HL-60/S4 treated with phorbol 12-myristate 13-acetate at 8.2 ng/mL for 4 days and 3 days (cell line): ENCODE data around the gene KCNQ5.

Source experiments
- in situ Hi-C: fragments of 300-500 bp; cut with MboI; formaldehyde crosslinking; loops from 2 replicates; pipeline ENCODE4 v1.15.0; 2022; ENCODE audit warnings: low sequenced_read_pairs

Gene KCNQ5

GRCh38 chr6:72639920-72640614 is 18.2 kb downstream of the KCNQ5 start:
- in situ Hi-C loops: no loop called here

- in situ Hi-C loops: no loop called here
Measured at GRCh38 chr6:72640615-72640930, 18.7 kb downstream of the KCNQ5 start.

GRCh38 chr6:72642435-72642834 is 20.6 kb downstream of the KCNQ5 start:
- in situ Hi-C loops: no loop called here

- in situ Hi-C loops: no loop called here
Measured at GRCh38 chr6:72643214-72643613, 21.4 kb downstream of the KCNQ5 start.

GRCh38 chr6:72646604-72647485 is 25.0 kb downstream of the KCNQ5 start:
- in situ Hi-C loops: no loop called here

GRCh38 chr6:72647489-72647888 is 25.6 kb downstream of the KCNQ5 start:
- in situ Hi-C loops: no loop called here

- in situ Hi-C loops: no loop called here
Measured at GRCh38 chr6:72649032-72649984, 27.4 kb downstream of the KCNQ5 start.

- in situ Hi-C loops: no loop called here
Measured at GRCh38 chr6:72650081-72650745, 28.3 kb downstream of the KCNQ5 start.

GRCh38 chr6:72651174-72651573 is 29.3 kb downstream of the KCNQ5 start:
- in situ Hi-C loops: no loop called here

GRCh38 chr6:72651967-72652956 is 30.4 kb downstream of the KCNQ5 start:
- in situ Hi-C loops: no loop called here

GRCh38 chr6:72653026-72653425 is 31.2 kb downstream of the KCNQ5 start:
- in situ Hi-C loops: no loop called here

GRCh38 chr6:72654071-72654621 is 32.3 kb downstream of the KCNQ5 start:
- in situ Hi-C loops: no loop called here

GRCh38 chr6:72657407-72658197 is 35.7 kb downstream of the KCNQ5 start:
- in situ Hi-C loops: no loop called here

GRCh38 chr6:72659754-72660153 is 37.9 kb downstream of the KCNQ5 start:
- in situ Hi-C loops: no loop called here

- in situ Hi-C loops: no loop called here
Measured at GRCh38 chr6:72661411-72661810, 39.5 kb downstream of the KCNQ5 start.

GRCh38 chr6:72665599-72665998 is 43.7 kb downstream of the KCNQ5 start:
- in situ Hi-C loops: no loop called here

- in situ Hi-C loops: no loop called here
Measured at GRCh38 chr6:72669324-72669723, 47.5 kb downstream of the KCNQ5 start.

GRCh38 chr6:72672906-72673305 is 51.0 kb downstream of the KCNQ5 start:
- in situ Hi-C loops: no loop called here
